K562 (cell line): Measurements from ENCODE around the gene KIR2DL4. TPM values are rescaled to one million over a fixed set of nuclear protein-coding genes. Genes with fewer than 3 reads are reported as not detected.
"Not testable (repeated sequence)": the region's sequence is repeated elsewhere in the genome, so short reads cannot be mapped to it uniquely, and the experiment has no call there.

ENCODE experiments used
- ATAC-seq: fragments of 200-7000 bp; cut with Tn5 transposase; 3 replicates; pipeline ENCODE4 v1.9.1; 2020; ENCODE audit warnings: moderate library complexity
- BruUV-seq: library from RNA; stranded (reverse); fragments of 400-500 nt; replicated peaks from 2 replicates; lab custom pipeline; 2021; lab: Mats Ljungman, UMichigan
- CTCF ChIA-PET: fragments of 300-600 bp; formaldehyde crosslinking; extraction: SDS; loops from one replicate; lab custom pipeline; 2021; ENCODE audit warnings: low intra/inter-chr PET ratio; lab: Yijun Ruan, JAX
- POLR2A ChIA-PET: fragments of 300-600, 350-650 bp; sonication (Branson Sonifier 250); formaldehyde crosslinking; extraction: SDS; loops from one replicate; lab custom pipeline; 2021; ENCODE audit warnings: antibody characterized with exemption, inconsistent platforms; lab: Yijun Ruan, JAX
- DNase-seq, 4 experiments: peaks; one replicate each; pipeline versions ENCODE4 v3.0.0 to v3.0.0-alpha.2; 2011 to 2018; ENCODE audit warnings: low spot score in 3 of 4, mixed read lengths in 3 of 4; ENCODE audit errors: extremely low read depth in 1 of 4
- FAIRE-seq: peaks from 2 replicates; lab custom pipeline; 2011; peaks lifted over from hg19 to GRCh38; lab: Jason Lieb, UNC
- H2AFZ ChIP-seq: 2 replicates; pipeline ENCODE4 v1.6.0; 2011; ENCODE audit warnings: low read depth, low read length, control low read depth, inconsistent platforms
- H3K27ac ChIP-seq: fragments of 200-600 bp; 3 replicates; pipeline ENCODE4 v1.8.0; 2011; ENCODE audit warnings: low read depth, mild to moderate bottlenecking, control low read depth, inconsistent platforms, low read length, moderate library complexity, mixed read lengths; ENCODE audit errors: extremely low read depth
- H3K27me3 ChIP-seq, 2 experiments: fragments of 300-600 bp in 1 of 2; 2 replicates in 1 of 2; 3 replicates in 1 of 2; pipeline versions ENCODE4 v1.6.0 to v1.8.0; 2011; ENCODE audit warnings: inconsistent platforms in 2 of 2, low read length in 2 of 2, mild to moderate bottlenecking in 1 of 2, mixed read lengths in 1 of 2, moderate library complexity in 1 of 2; ENCODE audit not compliant: control insufficient read depth in 2 of 2, insufficient read depth in 2 of 2
- H3K36me3 ChIP-seq: fragments of 300-600 bp; 3 replicates; pipeline ENCODE4 v1.8.0; 2011; ENCODE audit warnings: mild to moderate bottlenecking, low read length, inconsistent platforms; ENCODE audit not compliant: control insufficient read depth, insufficient read depth
- H3K4me1 ChIP-seq, 2 experiments: fragments of 200-600 bp in 1 of 2; replicated peaks in 1 of 2; 2 replicates in 1 of 2; 3 replicates in 1 of 2; pipeline versions ENCODE4 v1.5.1 to v1.8.0; 2011; ENCODE audit warnings: inconsistent platforms in 2 of 2, low read length in 2 of 2, mild to moderate bottlenecking in 1 of 2, mixed read lengths in 1 of 2, moderate library complexity in 1 of 2; ENCODE audit not compliant: control insufficient read depth in 2 of 2, insufficient read depth in 2 of 2
- H3K4me2 ChIP-seq: 2 replicates; pipeline ENCODE4 v1.6.1; 2011; ENCODE audit warnings: low read length, control low read depth, inconsistent platforms, mixed read lengths; ENCODE audit not compliant: insufficient read depth
- H3K4me3 ChIP-seq: fragments of 200-600 bp; sonication (generic), shearing (Covaris generic); 2 replicates; pipeline ENCODE4 v1.5.1; 2016; ENCODE audit warnings: control low read depth, inconsistent platforms
- H3K79me2 ChIP-seq: fragments of 200-600 bp; 3 replicates; pipeline ENCODE4 v1.8.0; 2011; ENCODE audit warnings: low read length, inconsistent platforms; ENCODE audit not compliant: control insufficient read depth, insufficient read depth
- H3K9ac ChIP-seq, 2 experiments: 2 replicates each; pipeline versions ENCODE4 v1.6.0 to v1.6.1; 2011; ENCODE audit warnings: low read depth in 2 of 2, low read length in 2 of 2, control low read depth in 1 of 2, inconsistent platforms in 1 of 2, mild to moderate bottlenecking in 1 of 2, mixed read lengths in 1 of 2; ENCODE audit not compliant: insufficient read depth in 1 of 2
- H3K9me1 ChIP-seq: one replicate; pipeline ENCODE4 v1.6.0; 2011; ENCODE audit warnings: inconsistent platforms, mild to moderate bottlenecking, low read length, moderate library complexity; ENCODE audit not compliant: control insufficient read depth, insufficient read depth
- H3K9me3 ChIP-seq: replicated peaks from 2 replicates; pipeline ENCODE4 v1.5.1; 2011; ENCODE audit warnings: low read depth, low read length, inconsistent platforms; ENCODE audit not compliant: control insufficient read depth, insufficient read depth
- H4K20me1 ChIP-seq: replicated peaks from 2 replicates; pipeline ENCODE4 v1.6.1; 2011; ENCODE audit warnings: low read length, inconsistent platforms, mixed read lengths; ENCODE audit not compliant: control insufficient read depth, insufficient read depth
- WGBS: fragments of 100-300 bp; shearing (Covaris generic); methylation state at CpG from one replicate; pipeline ENCODE4 v1.1.6; 2016; ENCODE audit warnings: low coverage, mixed read lengths; ENCODE audit not compliant: insufficient coverage; ENCODE audit errors: missing lambda C conversion rate; 5-methylcytosine and 5-hydroxymethylcytosine counted together
- in situ Hi-C: fragments of 300-500 bp; cut with MboI; formaldehyde crosslinking; loops from 4 replicates; pipeline ENCODE4 v1.15.0; 2018; ENCODE audit warnings: inconsistent platforms, mixed read lengths
- intact Hi-C: fragments of 100-400 bp; cut with micrococcal nuclease; formaldehyde crosslinking; loops from 2 replicates; pipeline ENCODE4 v1.14.2; 2022
- polyA plus RNA-seq, 8 experiments: library from polyadenylated mRNA; depleted of rRNA in 4 of 8; stranded (reverse) in 5 of 8; unstranded in 3 of 8; fragments of >200 nt; fragmentation: Nextera tagmentation in 2 of 8; fragmentation: Illumina TruSeq in 1 of 8; extraction: Ambion mirVana in 2 of 8; extraction: Trizol in 1 of 8; gene quantifications; 2 replicates each; pipeline versions ENCODE4 v1.2.1 to v1.2.3, GENCODE V29; 2011 to 2014; ENCODE audit warnings: inconsistent platforms in 1 of 8, missing spikeins in 1 of 8
- total RNA-seq, 7 experiments: library from RNA; depleted of rRNA in 6 of 7; stranded (reverse); fragments of >200 nt in 6 of 7; fragmentation: Illumina TruSeq in 2 of 7; extraction: Trizol in 2 of 7; gene quantifications; 2 replicates each; pipeline versions ENCODE4 v1.2.1 to v1.2.3, GENCODE V29; 2011 to 2021; ENCODE audit warnings: low replicate concordance in 1 of 7

The KIR2DL4 gene
- total and polyA plus RNA-seq, 9 of the 15 experiments (the other 6 are each of a cell fraction or from before 2014, with no cell fraction given) = not detected

GRCh38 chr19:54769646-54770045 is 33.8 kb upstream of the KIR2DL4 start, which contains the start of gene KIR2DL1:
Gene KIR2DL1 (plus strand): TSS chr19:54769793. CDS start chr19:54769851, 58 bp downstream.
- intact Hi-C loops, BruUV-seq: not testable (repeated sequence)

GRCh38 chr19:54770511-54770910 is 32.9 kb upstream of the KIR2DL4 start:
- 0% methylated on average over 4 of the region's 4 CpGs for WGBS
- POLR2A ChIA-PET, DNase-seq, H3K9ac ChIP-seq, H3K27me3 ChIP-seq, H3K36me3 ChIP-seq, H3K4me1 ChIP-seq, H3K4me3 ChIP-seq, intact Hi-C loops, H3K9me1 ChIP-seq, in situ Hi-C loops, ATAC-seq, FAIRE-seq, H2AFZ ChIP-seq, H3K79me2 ChIP-seq, BruUV-seq, H3K9me3 ChIP-seq, H3K4me2 ChIP-seq, H4K20me1 ChIP-seq, H3K27ac ChIP-seq, CTCF ChIA-PET: not testable (repeated sequence)

More at GRCh38 chr19:54769646-54770045, 33.8 kb upstream of the KIR2DL4 start, which contains the start of gene KIR2DL1:
- H3K4me2 ChIP-seq, H3K9me1 ChIP-seq, H3K27me3 ChIP-seq, CTCF ChIA-PET, in situ Hi-C loops, H3K4me3 ChIP-seq, H3K79me2 ChIP-seq, H3K27ac ChIP-seq, H2AFZ ChIP-seq, H3K9me3 ChIP-seq, H3K9ac ChIP-seq, ATAC-seq, DNase-seq, FAIRE-seq, POLR2A ChIA-PET, H3K4me1 ChIP-seq, H3K36me3 ChIP-seq, H4K20me1 ChIP-seq: not testable (repeated sequence)
- 30% methylated on average over 10 of the region's 15 CpGs for WGBS

- WGBS = 0% methylated on average over 13 of the region's 15 CpGs
- H4K20me1 ChIP-seq, POLR2A ChIA-PET, H2AFZ ChIP-seq, in situ Hi-C loops, H3K27me3 ChIP-seq, H3K9me1 ChIP-seq, H3K9ac ChIP-seq, H3K4me2 ChIP-seq, CTCF ChIA-PET, H3K36me3 ChIP-seq, H3K9me3 ChIP-seq, DNase-seq, intact Hi-C loops, H3K27ac ChIP-seq, H3K4me1 ChIP-seq, ATAC-seq, BruUV-seq, H3K79me2 ChIP-seq, FAIRE-seq, H3K4me3 ChIP-seq: not testable (repeated sequence)
Observed at GRCh38 chr19:54771018-54771960, 32.1 kb upstream of the KIR2DL4 start.
